Adipocyte (in vitro differentiated cells): Measurements from ENCODE around the gene THTPA.
"Not testable (repeated sequence)": the region's sequence is repeated elsewhere in the genome, so short reads cannot be mapped to it uniquely, and the experiment has no call there.

Source experiments
- DNase-seq: peaks from one replicate; pipeline ENCODE4 v3.0.0-alpha.2; 2015; ENCODE audit warnings: low read depth
- H3K27me3 ChIP-seq: replicated peaks from 2 replicates; pipeline ENCODE4 v1.7.0; 2013; ENCODE audit warnings: mild to moderate bottlenecking, low read length, moderate library complexity; ENCODE audit not compliant: control insufficient read depth, insufficient read depth
- H3K36me3 ChIP-seq: 2 replicates; pipeline ENCODE4 v1.7.0; 2013; ENCODE audit warnings: low read length, mild to moderate bottlenecking, moderate library complexity; ENCODE audit not compliant: control insufficient read depth, insufficient read depth, severe bottlenecking
- H3K4me1 ChIP-seq: 2 replicates; pipeline ENCODE4 v1.7.0; 2013; ENCODE audit warnings: mild to moderate bottlenecking, low read length, moderate library complexity; ENCODE audit not compliant: control insufficient read depth, insufficient read depth
- H3K4me3 ChIP-seq: 2 replicates; pipeline ENCODE4 v1.7.0; 2013; ENCODE audit warnings: mild to moderate bottlenecking, low read length, moderate library complexity
- H3K9ac ChIP-seq: 2 replicates; pipeline ENCODE4 v1.7.0; 2013; ENCODE audit warnings: mild to moderate bottlenecking, low read length, moderate library complexity
- H3K9me3 ChIP-seq: 2 replicates; pipeline ENCODE4 v1.7.0; 2013; ENCODE audit warnings: mild to moderate bottlenecking, low read length, moderate library complexity; ENCODE audit not compliant: control insufficient read depth

THTPA gene

GRCh38 chr14:23536494-23536893, 19.6 kb upstream of the THTPA start:
- Histone ChIP-seq H3K4me3 (no peak overlapping the region), H3K27me3 (no peaks in the 10 kb centered on the region), H3K9me3 (no peaks in the 10 kb centered on the region), H3K4me1 (no peaks in the 10 kb centered on the region), H3K9ac (no peak overlapping the region), H3K36me3 (no peaks in the 10 kb centered on the region)
- DNase-seq: no peak

GRCh38 chr14:23536906-23537305, 19.2 kb upstream of the THTPA start:
- H3K27me3 ChIP-seq, H3K9ac ChIP-seq, H3K36me3 ChIP-seq, H3K9me3 ChIP-seq, DNase-seq, H3K4me3 ChIP-seq, H3K4me1 ChIP-seq: not testable (repeated sequence)

GRCh38 chr14:23537351-23538049, 18.6 kb upstream of the THTPA start:
- no peak for DNase-seq
- Histone ChIP-seq H3K4me3 (no peak overlapping the region), H3K9me3 (no peaks in the 10 kb centered on the region)

GRCh38 chr14:23538050-23538718, 17.9 kb upstream of the THTPA start:
- DNase-seq: no peak

More at GRCh38 chr14:23537351-23538049, 18.6 kb upstream of the THTPA start:
- H3K9ac ChIP-seq: no peak overlapping the region
- H3K27me3 ChIP-seq: no peaks in the 10 kb centered on the region
- H3K4me1 ChIP-seq: no peaks in the 10 kb centered on the region
- no peaks in the 10 kb centered on the region for H3K36me3 ChIP-seq

GRCh38 chr14:23538785-23539184, 17.3 kb upstream of the THTPA start:
- peak; percentile 30 for DNase-seq
- Histone ChIP-seq H3K36me3 (no peaks in the 10 kb centered on the region), H3K9ac (no peak overlapping the region), H3K27me3 (no peaks in the 10 kb centered on the region), H3K4me3 (no peak overlapping the region), H3K4me1 (no peaks in the 10 kb centered on the region), H3K9me3 (no peaks in the 10 kb centered on the region)

More at GRCh38 chr14:23538050-23538718, 17.9 kb upstream of the THTPA start:
- no peaks in the 10 kb centered on the region for H3K36me3 ChIP-seq
- no peak overlapping the region for H3K9ac ChIP-seq
- H3K9me3 ChIP-seq: no peaks in the 10 kb centered on the region
- H3K4me3 ChIP-seq: no peak overlapping the region
- no peaks in the 10 kb centered on the region for H3K4me1 ChIP-seq
- no peaks in the 10 kb centered on the region for H3K27me3 ChIP-seq

DNA sequence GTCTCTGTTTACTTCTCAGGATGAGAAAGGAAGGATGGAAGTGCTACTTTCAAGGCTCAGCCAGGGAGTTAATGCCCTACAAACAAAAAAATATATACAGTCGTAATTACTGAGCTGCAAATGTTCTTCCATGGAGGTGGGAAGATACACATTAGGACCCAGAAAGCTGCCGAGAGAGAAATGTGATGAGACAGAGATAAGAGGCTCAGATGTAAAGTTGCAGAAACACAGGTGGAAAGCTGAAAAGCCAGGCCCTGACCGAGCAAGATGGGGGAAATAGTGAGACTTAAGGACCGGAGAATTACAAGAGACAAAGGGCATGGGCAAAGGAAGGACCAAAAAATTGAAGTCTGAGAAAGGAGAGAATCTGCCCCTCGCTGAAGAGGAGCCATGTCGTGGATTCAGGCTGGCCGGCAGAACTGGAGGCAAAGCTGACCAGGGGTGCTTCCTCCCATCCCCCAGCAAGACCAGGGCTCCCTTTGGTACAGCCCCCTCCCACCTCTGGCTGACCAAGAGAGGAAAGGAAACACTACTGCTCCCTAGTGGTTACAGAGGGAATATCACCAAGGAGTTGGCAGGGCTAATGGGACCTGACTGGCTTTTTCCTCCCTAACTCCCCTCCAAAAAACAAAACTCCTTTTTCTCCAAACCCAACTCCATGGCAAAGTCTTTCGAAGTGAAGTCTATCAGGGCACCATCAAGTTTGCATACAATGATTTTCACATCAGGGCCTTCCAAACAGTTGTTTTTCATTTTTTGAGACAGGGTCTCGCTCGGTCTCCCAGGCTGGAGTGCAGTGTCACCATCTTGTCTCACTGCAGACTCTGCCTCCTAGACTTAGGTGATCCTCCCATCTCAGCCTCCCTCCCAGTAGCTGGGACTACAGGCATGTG, 16.6 kb upstream of the THTPA start:
- no peaks in the 10 kb centered on the region for H3K36me3 ChIP-seq
- H3K9me3 ChIP-seq: no peaks in the 10 kb centered on the region
- no peaks in the 10 kb centered on the region for H3K4me1 ChIP-seq
- H3K4me3 ChIP-seq: no peak overlapping the region
- no peak overlapping the region for H3K9ac ChIP-seq
- peak; percentile 69 for DNase-seq
- H3K27me3 ChIP-seq: no peaks in the 10 kb centered on the region

DNA sequence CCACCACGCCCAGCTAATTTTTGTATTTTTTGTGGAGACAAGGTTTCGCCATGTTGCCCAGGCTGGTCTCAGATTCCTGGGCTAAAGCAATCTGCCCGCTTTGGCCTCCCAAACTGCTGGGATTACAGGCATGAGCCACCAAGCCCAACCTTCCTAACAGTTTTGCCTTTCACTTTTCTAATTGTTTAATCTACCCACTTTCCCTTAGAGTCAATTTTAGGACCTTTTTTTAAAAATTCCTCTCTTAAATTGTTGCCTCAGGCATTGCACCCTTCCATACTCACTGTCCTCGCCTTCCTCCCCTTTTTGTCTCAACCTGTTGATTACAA, 16.0 kb upstream of the THTPA start:
- H3K9ac ChIP-seq: no peak overlapping the region
- no peaks in the 10 kb centered on the region for H3K9me3 ChIP-seq
- H3K36me3 ChIP-seq: no peaks in the 10 kb centered on the region
- H3K4me3 ChIP-seq: no peak overlapping the region
- H3K4me1 ChIP-seq: peaks cover 3% of the 10 kb centered on the region
- DNase-seq: no peak
- no peaks in the 10 kb centered on the region for H3K27me3 ChIP-seq

GRCh38 chr14:23542261-23542660, 13.8 kb upstream of the THTPA start:
- DNase-seq: no peak
- peaks cover 25% of the 10 kb centered on the region for H3K4me1 ChIP-seq
- H3K9me3 ChIP-seq: no peaks in the 10 kb centered on the region
- H3K36me3 ChIP-seq: no peaks in the 10 kb centered on the region
- no peaks in the 10 kb centered on the region for H3K27me3 ChIP-seq
- H3K9ac ChIP-seq: no peak overlapping the region
- no peak overlapping the region for H3K4me3 ChIP-seq

DNA sequence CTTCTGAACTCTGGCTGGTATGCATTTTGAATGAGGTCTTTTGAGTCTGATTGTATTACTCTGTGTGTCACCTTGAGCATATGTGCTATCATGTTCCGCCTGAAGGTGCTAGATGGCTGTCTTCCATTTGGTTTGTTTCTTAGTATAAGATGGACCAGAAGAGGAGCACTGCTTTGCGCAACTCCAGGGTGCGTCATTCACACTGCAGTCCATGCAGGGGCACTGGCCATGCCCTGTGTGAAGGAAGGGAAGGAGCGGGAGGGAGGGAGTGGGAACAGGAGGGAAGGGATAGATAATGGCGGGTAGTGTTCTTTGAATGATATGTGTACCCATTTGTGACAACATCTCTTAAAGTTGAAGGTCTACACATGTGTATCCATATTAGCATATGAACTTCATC, 12.7 kb upstream of the THTPA start:
- H3K4me3 ChIP-seq: no peak overlapping the region
- no peaks in the 10 kb centered on the region for H3K9me3 ChIP-seq
- no peaks in the 10 kb centered on the region for H3K36me3 ChIP-seq
- H3K4me1 ChIP-seq: peaks cover 36% of the 10 kb centered on the region
- H3K9ac ChIP-seq: no peak overlapping the region
- DNase-seq: no peak
- H3K27me3 ChIP-seq: no peaks in the 10 kb centered on the region

GRCh38 chr14:23544511-23545447, 11.3 kb upstream of the THTPA start:
- H3K36me3 ChIP-seq: no peaks in the 10 kb centered on the region
- peak overlapping the region; percentile 4 for H3K9ac ChIP-seq
- no peaks in the 10 kb centered on the region for H3K9me3 ChIP-seq
- H3K4me1 ChIP-seq: peaks cover 41% of the 10 kb centered on the region
- no peaks in the 10 kb centered on the region for H3K27me3 ChIP-seq
- DNase-seq: no peak
- no peak overlapping the region for H3K4me3 ChIP-seq
